ENCODE measurements around the gene CLDN25.

GRCh38 chr11:113796663-113797259 is 17.2 kb downstream of the CLDN25 start:
- TF ChIP-seq EZH2 (IDR thresholded peaks at IDR 0.05; ENCODE audit: insufficient read depth, poor library complexity, severe bottlenecking) (no peak), EZH2phosphoT487 (IDR thresholded peaks at IDR 0.05; ENCODE audit: insufficient read depth, low read depth) (no peak)
